D721Med (cell line): Measurements from ENCODE around the gene PUSL1.

Experiments used
- DNase-seq: peaks from one replicate; pipeline ENCODE4 v3.0.0; 2011; ENCODE audit warnings: low spot score; ENCODE audit not compliant: insufficient read length
- FAIRE-seq: peaks from 2 replicates; lab custom pipeline; 2011; peaks lifted over from hg19 to GRCh38; lab: Jason Lieb, UNC
- CTCF ChIP-seq: IDR thresholded peaks from 2 replicates; pipeline ENCODE4 v1.5.1; 2012; ENCODE audit warnings: mild to moderate bottlenecking, control low read depth; ENCODE audit not compliant: insufficient read depth; ENCODE audit errors: missing control alignments

PUSL1 gene

GRCh38 chr1:1299686-1300351, 8.6 kb upstream of the PUSL1 start:
- TF ChIP-seq CTCF, result peak; percentile 17
- FAIRE-seq (no peak), DNase-seq (no peak)

GRCh38 chr1:1300352-1300739, 8.1 kb upstream of the PUSL1 start:
- FAIRE-seq (no peak), DNase-seq (no peak)
- no peak for TF ChIP-seq CTCF

- no peak for DNase-seq
- FAIRE-seq, result no peak
- peak; percentile 38 for TF ChIP-seq CTCF
These were observed 6.4 kb upstream of the PUSL1 start for GRCh38 chr1:1302006-1302430.

- FAIRE-seq (no peak), DNase-seq (no peak)
- TF ChIP-seq CTCF, result no peak
These were observed 5.4 kb upstream of the PUSL1 start for GRCh38 chr1:1302951-1303509.

GRCh38 chr1:1303736-1304135, 4.7 kb upstream of the PUSL1 start:
- DNase-seq (no peak), FAIRE-seq (no peak)
- TF ChIP-seq CTCF, result no peak

- no peak for DNase-seq
- no peak for FAIRE-seq
- TF ChIP-seq CTCF, result no peak
These were observed 3.8 kb upstream of the PUSL1 start for GRCh38 chr1:1304331-1305299.
